ENCODE results near the gene CYP46A1.

The CYP46A1 gene

GRCh38 chr14:99689266-99690236 is 5.5 kb downstream of the CYP46A1 start:
- no peak for DNase-seq

GRCh38 chr14:99690636-99691035 is 6.5 kb downstream of the CYP46A1 start:
- no peak for DNase-seq

GRCh38 chr14:99691111-99691885 is 7.2 kb downstream of the CYP46A1 start:
- no peak for DNase-seq

- no peak for DNase-seq
Observed at GRCh38 chr14:99693918-99694317, 9.8 kb downstream of the CYP46A1 start.

- DNase-seq = no peak
Observed at GRCh38 chr14:99696929-99697328, 12.8 kb downstream of the CYP46A1 start.

GRCh38 chr14:99698236-99698635 is 14.1 kb downstream of the CYP46A1 start:
- no peak for DNase-seq

GRCh38 chr14:99698642-99699041 is 14.5 kb downstream of the CYP46A1 start:
- no peak for DNase-seq

GRCh38 chr14:99699085-99699760 is 15.1 kb downstream of the CYP46A1 start:
- DNase-seq = peak; percentile 26 to 51

- DNase-seq = no peak
Observed at GRCh38 chr14:99699861-99700260, 15.8 kb downstream of the CYP46A1 start.

- no peak for DNase-seq
Observed at GRCh38 chr14:99700379-99700778, 16.3 kb downstream of the CYP46A1 start.

- no peak for DNase-seq
Observed at GRCh38 chr14:99701260-99701659, 17.2 kb downstream of the CYP46A1 start.

- DNase-seq = no peak
Observed at GRCh38 chr14:99702115-99702514, 18.0 kb downstream of the CYP46A1 start.

GRCh38 chr14:99703381-99703780 is 19.3 kb downstream of the CYP46A1 start:
- no peak for DNase-seq

GRCh38 chr14:99704037-99704436 is 19.9 kb downstream of the CYP46A1 start:
- DNase-seq = no peak

GRCh38 chr14:99706107-99706900 is 22.2 kb downstream of the CYP46A1 start:
- DNase-seq = no peak

GRCh38 chr14:99707420-99707819 is 23.3 kb downstream of the CYP46A1 start:
- no peak for DNase-seq

GRCh38 chr14:99707921-99708320 is 23.8 kb downstream of the CYP46A1 start:
- no peak for DNase-seq

GRCh38 chr14:99708449-99708848 is 24.4 kb downstream of the CYP46A1 start:
- no peak for DNase-seq

- no peak for DNase-seq
Observed at GRCh38 chr14:99713972-99714371, 29.9 kb downstream of the CYP46A1 start.

- no peak for DNase-seq
Observed at GRCh38 chr14:99715266-99716000, 31.3 kb downstream of the CYP46A1 start.

GRCh38 chr14:99716091-99716849 is 32.2 kb downstream of the CYP46A1 start:
- DNase-seq = no peak
